Neuronal stem cell (in vitro differentiated cells): ENCODE data around the gene TDRD1.

ENCODE experiments used
- DNase-seq: peaks from one replicate; pipeline ENCODE4 v3.0.0-alpha.2; 2013; ENCODE audit warnings: low spot score
- H2AFZ ChIP-seq: one replicate; pipeline ENCODE4 v1.6.1; 2013; ENCODE audit warnings: mild to moderate bottlenecking, low read length, inconsistent platforms
- H2AK5ac ChIP-seq: 2 replicates; pipeline ENCODE4 v1.6.1; 2013; ENCODE audit warnings: low read depth, mild to moderate bottlenecking, inconsistent platforms, low read length, moderate library complexity, mixed read lengths
- H2BK120ac ChIP-seq: 2 replicates; pipeline ENCODE4 v1.6.1; 2013; ENCODE audit warnings: low read depth, mild to moderate bottlenecking, inconsistent platforms, low read length, moderate library complexity, mixed read lengths
- H2BK12ac ChIP-seq: one replicate; pipeline ENCODE4 v1.6.1; 2013; ENCODE audit warnings: low read length, inconsistent platforms
- H2BK15ac ChIP-seq: 2 replicates; pipeline ENCODE4 v1.6.1; 2013; ENCODE audit warnings: mild to moderate bottlenecking, low read length, inconsistent platforms, mixed read lengths
- H2BK5ac ChIP-seq: one replicate; pipeline ENCODE4 v1.6.1; 2013; ENCODE audit warnings: inconsistent platforms, mild to moderate bottlenecking, low read length, moderate library complexity
- H3K14ac ChIP-seq: one replicate; pipeline ENCODE4 v1.6.1; 2013; ENCODE audit warnings: low read length, inconsistent platforms
- H3K18ac ChIP-seq: 2 replicates; pipeline ENCODE4 v1.6.1; 2013; ENCODE audit warnings: low read length, inconsistent platforms
- H3K23ac ChIP-seq: 2 replicates; pipeline ENCODE4 v1.6.1; 2013; ENCODE audit warnings: low read depth, mild to moderate bottlenecking, mixed read lengths, low read length, inconsistent platforms; ENCODE audit not compliant: poor library complexity
- H3K27ac ChIP-seq: replicated peaks from 3 replicates; pipeline ENCODE4 v1.5.1; 2013; ENCODE audit warnings: low read length, inconsistent platforms
- H3K27me3 ChIP-seq, 3 experiments: 2 replicates each; pipeline ENCODE4 v1.6.1; 2013; ENCODE audit warnings: low read length in 3 of 3, mild to moderate bottlenecking in 2 of 3, inconsistent platforms in 1 of 3, low read depth in 1 of 3, mixed read lengths in 1 of 3, moderate library complexity in 1 of 3; ENCODE audit not compliant: control insufficient read depth in 3 of 3, insufficient read depth in 3 of 3
- H3K36me3 ChIP-seq, 2 donors: replicated peaks in 1 of 2; 2 replicates each; pipeline ENCODE4 v1.6.1; 2013; ENCODE audit warnings: low read length in 2 of 2; ENCODE audit not compliant: control insufficient read depth in 2 of 2, insufficient read depth in 2 of 2
- H3K4ac ChIP-seq: 2 replicates; pipeline ENCODE4 v1.6.1; 2013; ENCODE audit warnings: inconsistent platforms, mild to moderate bottlenecking, low read length, moderate library complexity
- H3K4me1 ChIP-seq, 2 donors: 1 replicate in 1 of 2; 2 replicates in 1 of 2; pipeline ENCODE4 v1.6.1; 2013; ENCODE audit warnings: low read length in 2 of 2, low read depth in 1 of 2; ENCODE audit not compliant: control insufficient read depth in 2 of 2, insufficient read depth in 1 of 2
- H3K4me2 ChIP-seq: one replicate; pipeline ENCODE4 v1.6.1; 2013; ENCODE audit warnings: mild to moderate bottlenecking, low read length, inconsistent platforms; ENCODE audit not compliant: insufficient read depth, poor library complexity, severe bottlenecking
- H3K4me3 ChIP-seq, 2 donors: 2 replicates each; pipeline ENCODE4 v1.5.1; 2013; ENCODE audit warnings: low read length in 2 of 2, mild to moderate bottlenecking in 2 of 2, inconsistent platforms in 1 of 2, moderate library complexity in 1 of 2
- H3K79me1 ChIP-seq: one replicate; pipeline ENCODE4 v1.6.1; 2013; ENCODE audit warnings: low read depth, mild to moderate bottlenecking, inconsistent platforms, low read length, moderate library complexity
- H3K9ac ChIP-seq: one replicate; pipeline ENCODE4 v1.6.1; 2013; ENCODE audit warnings: mild to moderate bottlenecking, low read depth, low read length, inconsistent platforms; ENCODE audit not compliant: poor library complexity
- H3K9me3 ChIP-seq, 2 donors: replicated peaks in 1 of 2; 2 replicates each; pipeline versions ENCODE3 to v1.6.1; 2013; ENCODE audit warnings: low read length in 2 of 2, mild to moderate bottlenecking in 2 of 2, inconsistent platforms in 1 of 2, low read depth in 1 of 2, mixed read lengths in 1 of 2, moderate library complexity in 1 of 2; ENCODE audit not compliant: control insufficient read depth in 2 of 2, insufficient read depth in 1 of 2
- H4K8ac ChIP-seq: one replicate; pipeline ENCODE4 v1.6.1; 2013; ENCODE audit warnings: low read depth, mild to moderate bottlenecking, inconsistent platforms, low read length, moderate library complexity
- H4K91ac ChIP-seq: one replicate; pipeline ENCODE4 v1.6.1; 2013; ENCODE audit warnings: low read length, low read depth, mild to moderate bottlenecking, inconsistent platforms; ENCODE audit not compliant: poor library complexity
- WGBS, 2 donors: extraction: QIAGEN DNeasy Blood & Tissue Kit; methylation state at CpG; one replicate each; pipeline ENCODE4 v1.1.7; 2013; ENCODE audit warnings: missing lambda C conversion rate in 2 of 2, mixed read lengths in 1 of 2; ENCODE audit not compliant: insufficient read length in 2 of 2, insufficient replicate concordance in 1 of 2; ENCODE audit errors: extremely low coverage in 2 of 2; 5-methylcytosine and 5-hydroxymethylcytosine counted together

Gene TDRD1

GRCh38 chr10:114189700-114190099 is 10.5 kb downstream of the TDRD1 start:
- H3K18ac ChIP-seq, result no peak overlapping the region
- no peak overlapping the region for H2AK5ac ChIP-seq
- no peak overlapping the region for H3K27ac ChIP-seq
- H3K9me3 ChIP-seq, result no peaks in the 10 kb centered on the region
- no peak overlapping the region for H4K91ac ChIP-seq
- H3K36me3 ChIP-seq, result no peaks in the 10 kb centered on the region
- no peak for DNase-seq
- H3K23ac ChIP-seq, result no peak overlapping the region
- H2BK12ac ChIP-seq, result no peak overlapping the region
- no peaks in the 10 kb centered on the region for H3K4me1 ChIP-seq
- H4K8ac ChIP-seq, result no peak overlapping the region
- no peak overlapping the region for H3K4ac ChIP-seq
- H3K27me3 ChIP-seq, result peaks cover 0 to 7% (median 0%) of the 10 kb centered on the region in 3 experiments
- no peak overlapping the region for H2BK5ac ChIP-seq
- no peak overlapping the region for H2BK120ac ChIP-seq
- WGBS, 2 donors, result no CpG with 5 or more reads among the region's 8 CpGs
- no peak overlapping the region for H2BK15ac ChIP-seq
- H3K79me1 ChIP-seq, result no peaks in the 10 kb centered on the region
- no peak overlapping the region for H3K4me2 ChIP-seq
- no peak overlapping the region for H3K14ac ChIP-seq
- no peak overlapping the region for H2AFZ ChIP-seq
- no peak overlapping the region for H3K4me3 ChIP-seq
- no peak overlapping the region for H3K9ac ChIP-seq

GRCh38 chr10:114195079-114195478 is 15.9 kb downstream of the TDRD1 start:
- Histone ChIP-seq H4K8ac (no peak overlapping the region), H3K4me3 (no peak overlapping the region), H3K9ac (no peak overlapping the region), H3K14ac (no peak overlapping the region), H2BK15ac (no peak overlapping the region), H3K23ac (no peak overlapping the region), H3K18ac (no peak overlapping the region), H3K36me3 (no peaks in the 10 kb centered on the region), H3K27me3 (peaks cover 0 to 7% (median 0%) of the 10 kb centered on the region in 3 experiments), H2BK5ac (no peak overlapping the region), H3K9me3 (no peaks in the 10 kb centered on the region), H3K4ac (no peak overlapping the region), H3K79me1 (no peaks in the 10 kb centered on the region), H2AK5ac (no peak overlapping the region), H4K91ac (no peak overlapping the region), H3K4me1 (no peaks in the 10 kb centered on the region), H3K4me2 (no peak overlapping the region), H2BK120ac (no peak overlapping the region), H3K27ac (no peak overlapping the region), H2AFZ (no peak overlapping the region), H2BK12ac (no peak overlapping the region)
- DNase-seq, result no peak
- no CpG with 5 or more reads among the region's 2 CpGs for WGBS, 2 donors

- Histone ChIP-seq H2BK12ac (no peak overlapping the region), H3K4me2 (no peak overlapping the region), H3K18ac (no peak overlapping the region), H2AK5ac (no peak overlapping the region), H3K27me3 (peaks cover 0 to 11% (median 0%) of the 10 kb centered on the region in 3 experiments), H3K79me1 (no peaks in the 10 kb centered on the region), H2BK120ac (no peak overlapping the region), H3K14ac (no peak overlapping the region), H3K4ac (no peak overlapping the region), H3K9ac (no peak overlapping the region), H4K91ac (no peak overlapping the region), H3K9me3 (no peaks in the 10 kb centered on the region), H3K4me1 (no peaks in the 10 kb centered on the region), H3K23ac (no peak overlapping the region), H3K4me3 (no peak overlapping the region), H3K27ac (no peak overlapping the region), H2AFZ (no peak overlapping the region), H3K36me3 (no peaks in the 10 kb centered on the region), H4K8ac (no peak overlapping the region), H2BK15ac (no peak overlapping the region), H2BK5ac (no peak overlapping the region)
- WGBS, 2 donors, result no CpG with 5 or more reads among the region's 4 CpGs
- DNase-seq, result no peak
Observed at GRCh38 chr10:114199239-114199638, 20.1 kb downstream of the TDRD1 start.

GRCh38 chr10:114202812-114203211 is 23.7 kb downstream of the TDRD1 start:
- Histone ChIP-seq H3K36me3 (no peaks in the 10 kb centered on the region), H2AK5ac (no peak overlapping the region), H2BK15ac (no peak overlapping the region), H3K27me3 (peaks cover 0 to 11% (median 0%) of the 10 kb centered on the region in 3 experiments), H3K4me3 (no peak overlapping the region), H4K8ac (no peak overlapping the region), H4K91ac (no peak overlapping the region), H3K79me1 (no peaks in the 10 kb centered on the region), H3K9me3 (no peaks in the 10 kb centered on the region), H3K18ac (no peak overlapping the region), H3K4me2 (no peak overlapping the region), H2BK120ac (no peak overlapping the region), H3K23ac (no peak overlapping the region), H3K4ac (no peak overlapping the region), H3K14ac (no peak overlapping the region), H3K4me1 (peaks cover 0 to 1% of the 10 kb centered on the region in 2 donors), H2AFZ (no peak overlapping the region), H3K9ac (no peak overlapping the region), H2BK5ac (no peak overlapping the region), H2BK12ac (no peak overlapping the region), H3K27ac (no peak overlapping the region)
- WGBS, 2 donors, result no CpG with 5 or more reads among the region's 3 CpGs
- DNase-seq, result no peak
